Kidney (tissue), 14 donors: ENCODE results near the gene RNF149. TPM values are rescaled to one million over a fixed set of nuclear protein-coding genes. Genes with fewer than 3 reads are reported as not detected.

Experiments used
- DNase-seq, 5 donors: peaks; one replicate each; pipeline ENCODE4 v3.0.0-alpha.2; 2013 to 2020
- FAIRE-seq: peaks from 2 replicates; lab custom pipeline; 2012; peaks lifted over from hg19 to GRCh38; lab: Jason Lieb, UNC
- H3K27ac ChIP-seq, 2 donors: one replicate each; pipeline ENCODE4 v1.7.0; 2013; ENCODE audit warnings: low read depth in 2 of 2, low read length in 2 of 2, inconsistent platforms in 1 of 2
- H3K27me3 ChIP-seq: one replicate; pipeline ENCODE4 v1.7.1; 2013; ENCODE audit warnings: low read length, inconsistent platforms; ENCODE audit not compliant: control insufficient read depth, insufficient read depth
- H3K36me3 ChIP-seq, 3 donors: one replicate each; pipeline versions ENCODE4 v1.7.0 to v1.7.1; 2013; ENCODE audit warnings: low read length in 3 of 3, control low read depth in 1 of 3, inconsistent platforms in 1 of 3; ENCODE audit not compliant: insufficient read depth in 3 of 3, control insufficient read depth in 2 of 3
- H3K4me1 ChIP-seq, 3 donors: one replicate each; pipeline versions ENCODE4 v1.7.0 to v1.7.1; 2013; ENCODE audit warnings: low read length in 3 of 3, inconsistent platforms in 1 of 3, low read depth in 1 of 3; ENCODE audit not compliant: control insufficient read depth in 2 of 3, insufficient read depth in 2 of 3
- H3K4me3 ChIP-seq, 3 donors: one replicate each; pipeline versions ENCODE4 v1.7.0 to v1.8.1; 2013; ENCODE audit warnings: low read length in 3 of 3, control low read depth in 1 of 3, inconsistent platforms in 1 of 3
- H3K9ac ChIP-seq, 3 donors: one replicate each; pipeline versions ENCODE4 v1.7.0 to v1.7.1; 2013; ENCODE audit warnings: low read length in 3 of 3, control low read depth in 1 of 3, inconsistent platforms in 1 of 3
- H3K9me3 ChIP-seq, 3 donors: one replicate each; pipeline versions ENCODE4 v1.7.0 to v1.7.1; 2013; ENCODE audit warnings: low read length in 3 of 3, control low read depth in 1 of 3, inconsistent platforms in 1 of 3; ENCODE audit not compliant: control insufficient read depth in 2 of 3, insufficient read depth in 1 of 3
- intact Hi-C: fragments of 100-400 bp; cut with DNase I; formaldehyde crosslinking; loops from one replicate; pipeline ENCODE4 v1.11.1; 2022
- polyA plus RNA-seq: library from polyadenylated mRNA; stranded (reverse); fragments of 350-450 nt; fragmentation: Illumina TruSeq; extraction: RNeasy Lipid Tissue Mini Kit (QIAGEN cat#74804); gene quantifications from one replicate; pipeline ENCODE4 v1.2.3, GENCODE V29; 2014; ENCODE audit warnings: low read depth, low replicate concordance; ENCODE audit not compliant: insufficient read depth
- total RNA-seq: library from RNA; stranded (reverse); fragmentation: NEBNext Ultra II Directional; extraction: Animal tissue kit (Norgen Biotek cat#: 25700); gene quantifications from one replicate; pipeline ENCODE4 v1.2.1, GENCODE V29; 2021
- TF ChIP-seq, protein P1 (sequence below): IDR thresholded peaks from 3 replicates; pipeline ENCODE4 v1.5.1; 2012; ENCODE audit warnings: mild to moderate bottlenecking, moderate library complexity, borderline replicate concordance; ENCODE audit not compliant: insufficient read depth; ENCODE audit errors: extremely low read depth
- donor health status: control.
- donor health status: control.
- donor health status: control.
- donor health status: control.
- donor health status: control.
- donor health status: DM: yes; HTN: yes; CAD: no.
- donor health status: Normal renal cell carcinoma (clear cell type).

Gene RNF149
- total and polyA plus RNA-seq, 2 donors from 2014 or later: 30.1 to 75.8 TPM

GRCh38 chr2:101286684-101287083 lies 21.8 kb downstream of the RNF149 start:
- DNase-seq: no peak
- H3K4me3 ChIP-seq: no peak overlapping the region
- no peaks in the 10 kb centered on the region for H3K4me1 ChIP-seq
- H3K36me3 ChIP-seq: peaks cover 5 to 25% (median 23%) of the 10 kb centered on the region in 3 donors
- intact Hi-C loops: no loop called here
- H3K27ac ChIP-seq: no peak overlapping the region
- TF ChIP-seq, protein P1, sequence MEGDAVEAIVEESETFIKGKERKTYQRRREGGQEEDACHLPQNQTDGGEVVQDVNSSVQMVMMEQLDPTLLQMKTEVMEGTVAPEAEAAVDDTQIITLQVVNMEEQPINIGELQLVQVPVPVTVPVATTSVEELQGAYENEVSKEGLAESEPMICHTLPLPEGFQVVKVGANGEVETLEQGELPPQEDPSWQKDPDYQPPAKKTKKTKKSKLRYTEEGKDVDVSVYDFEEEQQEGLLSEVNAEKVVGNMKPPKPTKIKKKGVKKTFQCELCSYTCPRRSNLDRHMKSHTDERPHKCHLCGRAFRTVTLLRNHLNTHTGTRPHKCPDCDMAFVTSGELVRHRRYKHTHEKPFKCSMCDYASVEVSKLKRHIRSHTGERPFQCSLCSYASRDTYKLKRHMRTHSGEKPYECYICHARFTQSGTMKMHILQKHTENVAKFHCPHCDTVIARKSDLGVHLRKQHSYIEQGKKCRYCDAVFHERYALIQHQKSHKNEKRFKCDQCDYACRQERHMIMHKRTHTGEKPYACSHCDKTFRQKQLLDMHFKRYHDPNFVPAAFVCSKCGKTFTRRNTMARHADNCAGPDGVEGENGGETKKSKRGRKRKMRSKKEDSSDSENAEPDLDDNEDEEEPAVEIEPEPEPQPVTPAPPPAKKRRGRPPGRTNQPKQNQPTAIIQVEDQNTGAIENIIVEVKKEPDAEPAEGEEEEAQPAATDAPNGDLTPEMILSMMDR: no peak
- no peak overlapping the region for H3K9ac ChIP-seq
- H3K9me3 ChIP-seq: no peaks in the 10 kb centered on the region
- H3K27me3 ChIP-seq: no peaks in the 10 kb centered on the region
- FAIRE-seq: no peak

DNA sequence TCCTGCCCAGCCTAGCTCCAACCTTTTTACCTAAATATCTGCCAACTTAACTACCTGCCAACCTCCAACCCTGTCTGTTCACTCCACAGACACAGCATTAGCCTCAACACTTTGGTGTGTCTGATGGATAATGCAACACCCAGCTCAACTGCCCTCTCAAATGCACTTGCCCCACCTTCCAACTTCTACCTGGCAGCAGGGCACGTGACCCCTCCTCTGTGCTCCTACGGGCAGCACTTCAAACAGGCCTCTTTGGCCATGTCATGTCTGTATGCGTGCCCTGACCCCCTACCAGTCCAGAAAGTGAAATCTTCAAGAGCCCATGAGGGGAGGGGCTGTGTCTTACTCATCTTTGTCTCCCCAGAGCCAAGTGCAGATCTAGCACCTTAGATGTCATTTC lies 25.5 kb downstream of the RNF149 start:
- Histone ChIP-seq H3K4me3 (no peak overlapping the region), H3K27me3 (no peaks in the 10 kb centered on the region), H3K36me3 (peaks cover 5 to 41% (median 29%) of the 10 kb centered on the region in 3 donors), H3K4me1 (no peaks in the 10 kb centered on the region), H3K27ac (no peak overlapping the region), H3K9me3 (no peaks in the 10 kb centered on the region), H3K9ac (no peak overlapping the region)
- TF ChIP-seq, protein P1: no peak
- intact Hi-C loops: no loop called here
- no peak for FAIRE-seq
- no peak for DNase-seq

DNA sequence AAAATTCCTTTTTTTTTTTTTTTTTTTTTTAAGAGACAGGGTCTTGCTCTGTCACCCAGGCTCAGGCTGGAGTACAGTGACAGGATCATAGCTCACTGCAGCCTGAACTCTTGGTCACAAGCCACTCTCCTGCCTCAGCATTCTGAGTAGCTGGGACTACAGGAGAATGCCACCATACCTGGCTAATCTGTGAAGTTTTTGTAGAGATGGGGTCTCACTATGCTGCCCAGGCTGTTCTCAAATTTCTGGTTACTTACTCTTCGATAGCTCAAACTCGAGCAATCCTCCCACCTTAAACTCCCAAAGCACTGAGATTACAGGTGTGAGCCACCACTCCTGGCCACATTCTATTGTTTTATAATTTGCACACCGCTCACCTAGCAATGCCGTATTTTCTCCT lies 27.0 kb downstream of the RNF149 start:
- DNase-seq (no peak), FAIRE-seq (no peak)
- Histone ChIP-seq H3K36me3 (peaks cover 5 to 36% (median 28%) of the 10 kb centered on the region in 3 donors), H3K9me3 (no peaks in the 10 kb centered on the region), H3K9ac (no peak overlapping the region), H3K4me3 (no peak overlapping the region), H3K27me3 (no peaks in the 10 kb centered on the region), H3K27ac (no peak overlapping the region), H3K4me1 (no peaks in the 10 kb centered on the region)
- intact Hi-C loops: no loop called here
- TF ChIP-seq, protein P1: no peak

DNA sequence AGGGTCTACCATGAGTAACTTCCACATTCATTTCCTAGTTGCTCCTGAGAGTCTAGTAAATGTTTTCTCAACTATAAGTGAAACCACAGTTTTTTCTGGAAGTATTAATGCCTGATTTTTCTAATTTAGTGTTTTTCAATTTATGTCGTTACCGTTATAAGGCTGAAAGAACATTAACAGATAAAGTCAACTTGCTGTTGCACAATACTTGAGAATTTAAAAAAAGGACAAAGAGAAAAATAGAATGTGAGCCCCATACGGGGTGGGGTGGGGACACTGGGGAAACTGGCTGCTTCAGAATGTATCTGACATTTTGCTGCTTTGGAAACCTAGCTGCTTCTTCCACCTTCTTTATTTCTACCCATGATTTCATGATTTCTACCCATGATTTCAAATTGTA lies 29.6 kb downstream of the RNF149 start:
- no peak overlapping the region for H3K9ac ChIP-seq
- H3K4me1 ChIP-seq: no peaks in the 10 kb centered on the region
- intact Hi-C loops: no loop called here
- H3K4me3 ChIP-seq: no peak overlapping the region
- H3K36me3 ChIP-seq: peaks cover 2 to 39% (median 29%) of the 10 kb centered on the region in 3 donors
- FAIRE-seq (no peak), DNase-seq (no peak)
- no peak overlapping the region for H3K27ac ChIP-seq
- H3K9me3 ChIP-seq: no peaks in the 10 kb centered on the region
- TF ChIP-seq, protein P1: no peak
- H3K27me3 ChIP-seq: no peaks in the 10 kb centered on the region
